ENCODE measurements around the gene NFIL3.
"Not testable (repeated sequence)": the region's sequence is repeated elsewhere in the genome, so short reads cannot be mapped to it uniquely, and the experiment has no call there.

The NFIL3 gene

DNA sequence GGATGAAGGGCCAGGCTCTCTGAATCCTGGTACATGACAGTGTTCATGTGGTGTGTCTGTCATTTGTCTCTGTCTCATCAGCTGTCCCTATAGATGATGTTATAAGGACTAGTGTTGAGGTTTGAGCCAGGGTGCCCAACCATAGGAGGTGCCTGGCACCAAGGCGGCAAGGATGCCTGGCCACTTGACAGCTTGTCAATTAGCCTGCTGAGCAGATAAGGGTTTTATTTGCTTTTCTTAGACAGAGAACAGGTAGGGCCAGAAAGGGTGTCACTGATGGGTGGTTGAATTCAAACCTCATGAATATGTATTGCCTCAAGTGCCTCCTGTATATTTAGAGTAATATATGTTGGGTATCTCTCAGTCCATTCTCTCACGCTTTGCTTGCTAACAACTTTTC is 31.8 kb downstream of the NFIL3 start:
- DNase-seq, result no peak

DNA sequence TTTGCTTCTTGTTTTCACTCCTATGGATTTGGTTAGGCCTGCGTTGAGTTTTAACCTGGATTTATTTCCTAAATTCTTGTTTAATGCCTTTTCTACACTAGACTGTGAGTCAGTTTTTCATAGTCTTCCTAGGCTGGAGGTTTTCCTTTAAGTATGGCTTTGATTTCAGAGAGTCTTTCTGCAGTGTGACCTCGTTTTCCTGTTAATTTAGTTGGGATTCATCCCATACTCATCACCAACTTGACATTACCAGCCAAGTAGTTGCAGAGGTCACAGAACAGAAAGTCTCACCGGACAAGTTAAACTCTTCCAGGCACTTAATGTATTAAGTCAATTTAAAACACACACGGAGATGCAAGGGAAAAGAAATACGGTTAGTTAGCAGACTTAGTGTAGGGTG is 32.2 kb downstream of the NFIL3 start:
- no peak for DNase-seq

DNA sequence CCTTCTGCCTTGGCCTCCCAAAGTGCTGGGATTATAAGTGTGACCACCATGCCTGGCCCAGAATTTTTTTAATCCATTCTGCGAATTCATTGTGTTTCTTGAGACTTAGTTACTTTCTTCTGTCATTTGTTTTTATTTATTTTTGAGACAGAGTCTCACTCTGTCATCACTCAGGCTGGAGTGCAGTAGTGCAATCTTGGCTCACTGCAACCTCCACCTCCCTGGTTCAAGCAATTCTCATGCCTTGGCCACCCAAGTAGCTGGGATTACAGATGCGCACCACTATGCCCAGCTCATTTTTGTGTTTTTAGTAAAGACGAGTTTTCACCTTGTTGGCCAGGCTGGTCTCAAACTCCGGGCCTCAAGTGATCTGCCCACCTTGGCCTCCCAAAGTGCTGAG is 33.9 kb downstream of the NFIL3 start:
- not testable (repeated sequence) for DNase-seq

DNA sequence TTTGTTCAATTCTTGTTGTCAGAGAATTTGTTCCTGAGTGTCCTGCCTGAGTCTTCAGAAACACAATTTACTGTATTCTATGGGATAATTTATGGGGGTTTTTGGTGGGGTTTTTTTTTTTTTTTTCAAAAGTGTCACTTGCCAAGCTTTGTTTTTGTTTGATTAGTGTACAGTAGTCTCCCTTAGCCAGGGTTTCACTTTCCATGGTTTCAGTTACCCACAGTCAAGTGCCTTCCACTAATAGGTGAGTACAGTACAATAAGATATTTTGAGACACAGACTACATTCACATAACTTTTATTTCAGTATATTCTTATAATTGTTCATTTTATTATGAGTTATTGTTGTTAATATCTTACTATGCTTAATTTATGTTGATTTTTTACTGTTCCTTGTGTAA is 36.9 kb downstream of the NFIL3 start:
- no peak for DNase-seq

DNA sequence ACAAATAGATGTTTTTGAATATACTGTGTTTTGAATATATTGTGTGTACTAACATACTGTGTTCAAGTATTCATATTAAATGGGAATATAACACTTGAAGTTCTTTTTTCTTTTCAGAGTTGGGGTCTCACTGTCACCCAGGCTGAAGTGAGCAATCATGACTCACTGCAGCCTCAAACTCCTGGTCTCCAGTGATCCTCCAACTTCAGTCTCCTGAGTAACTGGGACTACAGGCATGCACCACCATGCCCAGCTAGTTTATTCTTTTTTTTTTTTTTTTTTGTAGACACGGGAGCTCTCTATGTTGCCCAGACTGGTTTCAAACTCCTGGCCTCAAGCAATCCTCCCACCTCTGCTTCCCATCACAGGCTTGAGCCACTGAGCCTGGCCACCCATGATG is 38.7 kb downstream of the NFIL3 start:
- no peak for DNase-seq

DNA sequence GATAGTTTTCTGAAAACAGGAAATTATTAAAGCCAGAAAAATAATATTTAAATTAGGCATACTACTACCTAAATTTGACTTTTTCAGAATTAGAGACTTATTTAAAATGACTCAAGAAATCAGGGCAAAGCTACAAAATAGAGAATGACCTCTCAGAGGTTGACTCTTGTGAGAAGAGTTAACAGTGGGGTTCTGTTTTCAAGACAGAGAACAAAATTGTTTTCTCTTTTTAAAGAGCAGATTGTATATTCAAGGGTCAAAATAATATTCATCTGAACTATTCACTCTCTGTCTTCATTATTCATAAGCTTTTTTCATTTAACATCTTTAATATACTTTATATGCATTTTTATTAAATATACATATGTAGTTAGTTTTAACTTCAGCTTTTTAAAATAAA is 40.1 kb downstream of the NFIL3 start:
- no peak for DNase-seq

DNA sequence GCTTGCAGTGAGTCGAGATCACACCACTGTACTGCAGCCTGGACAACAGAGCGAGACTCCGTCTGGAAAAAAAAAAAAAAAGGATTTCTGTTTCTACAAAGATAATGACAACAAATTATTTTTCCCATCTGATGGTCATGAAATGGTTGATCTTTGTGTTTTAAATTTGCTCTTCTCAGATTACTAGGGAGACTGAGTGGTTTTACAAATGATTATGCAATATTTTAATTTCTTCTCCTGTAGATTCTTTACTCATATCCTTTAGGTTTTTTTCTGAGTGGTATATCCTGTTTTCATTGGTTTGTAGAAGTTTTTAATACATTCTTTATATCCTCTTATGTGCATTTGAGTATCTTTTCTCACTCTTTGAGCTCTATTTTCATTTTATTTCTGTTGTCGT is 41.3 kb downstream of the NFIL3 start:
- DNase-seq, result no peak

DNA sequence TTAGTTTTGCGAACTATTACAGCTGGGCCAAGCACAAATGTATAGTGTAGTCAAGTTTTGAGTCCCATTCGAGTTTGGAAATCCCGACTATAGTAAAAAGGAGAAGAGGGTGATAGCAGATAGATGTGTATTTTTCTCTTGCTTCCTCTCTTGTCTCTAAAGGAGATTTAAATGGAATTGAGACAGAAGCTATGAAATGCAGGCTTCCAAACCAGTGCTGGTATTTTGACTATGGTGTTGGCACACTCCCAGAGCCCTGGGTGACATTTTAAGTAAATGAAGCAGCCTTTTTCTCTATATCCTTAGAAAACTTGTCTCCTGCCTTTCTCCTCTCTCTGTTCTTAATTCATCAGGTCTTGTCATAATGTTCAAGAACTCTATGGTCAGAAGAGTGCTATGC is 44.2 kb downstream of the NFIL3 start:
- DNase-seq, result no peak

DNA sequence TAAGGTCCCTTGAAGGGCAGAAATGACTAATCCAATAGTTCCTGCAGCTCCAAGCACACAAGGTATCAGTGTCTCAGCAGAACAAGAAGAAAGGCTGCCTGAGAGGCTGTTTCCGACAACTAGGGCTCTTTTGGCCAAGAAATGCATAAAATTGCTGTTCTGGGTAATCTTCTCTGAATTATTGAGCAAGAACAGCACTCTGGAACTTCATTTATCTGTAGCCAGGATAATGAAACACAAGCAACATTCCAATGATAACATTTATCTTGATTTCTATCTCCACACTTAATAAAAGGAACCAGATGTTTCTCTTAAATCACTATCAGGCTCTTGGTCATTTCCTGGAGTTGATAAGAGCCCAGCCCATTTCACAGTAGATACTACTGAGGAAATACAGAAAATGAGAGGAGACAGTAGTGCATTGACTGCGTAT is 44.9 kb downstream of the NFIL3 start:
- DNase-seq, result no peak

DNA sequence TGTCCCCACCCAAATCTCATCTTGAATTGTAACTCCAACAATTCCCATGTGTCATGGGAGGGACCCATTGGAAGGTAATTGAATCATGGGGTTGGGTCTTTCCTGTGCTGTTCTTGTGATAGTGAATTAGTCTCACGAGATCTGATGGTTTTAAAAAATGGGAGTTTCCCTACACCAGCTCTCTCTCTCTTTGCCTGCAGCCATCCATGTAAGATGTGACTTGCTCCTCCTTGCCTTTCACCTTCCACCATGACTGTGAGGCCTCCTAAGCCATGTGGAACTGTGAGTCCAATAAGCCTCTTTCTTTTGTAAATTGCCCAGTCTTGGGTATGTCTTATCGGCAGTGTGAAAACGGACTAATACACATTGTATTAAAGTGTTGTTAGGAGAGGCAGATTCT is 45.6 kb downstream of the NFIL3 start:
- DNase-seq, result not testable (repeated sequence)

DNA sequence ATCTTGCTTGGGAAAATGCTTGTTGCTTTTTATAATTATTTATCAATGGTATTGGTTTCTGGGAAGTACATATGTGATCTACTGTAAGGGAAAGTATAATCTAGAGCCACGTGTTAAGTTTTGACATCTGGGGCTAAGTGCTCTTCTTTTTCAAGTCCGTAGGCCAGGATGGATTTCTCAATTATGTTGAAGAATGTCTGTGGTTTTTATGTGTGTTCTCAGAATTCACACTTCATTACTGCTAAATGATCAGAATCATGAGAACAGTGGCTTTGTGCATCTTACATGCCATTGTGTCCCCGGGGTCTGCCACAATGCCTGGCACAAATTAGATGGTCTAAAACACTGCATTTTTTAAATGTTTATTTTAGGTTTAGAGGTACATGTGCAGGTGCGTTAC is 47.4 kb downstream of the NFIL3 start:
- DNase-seq, result no peak

DNA sequence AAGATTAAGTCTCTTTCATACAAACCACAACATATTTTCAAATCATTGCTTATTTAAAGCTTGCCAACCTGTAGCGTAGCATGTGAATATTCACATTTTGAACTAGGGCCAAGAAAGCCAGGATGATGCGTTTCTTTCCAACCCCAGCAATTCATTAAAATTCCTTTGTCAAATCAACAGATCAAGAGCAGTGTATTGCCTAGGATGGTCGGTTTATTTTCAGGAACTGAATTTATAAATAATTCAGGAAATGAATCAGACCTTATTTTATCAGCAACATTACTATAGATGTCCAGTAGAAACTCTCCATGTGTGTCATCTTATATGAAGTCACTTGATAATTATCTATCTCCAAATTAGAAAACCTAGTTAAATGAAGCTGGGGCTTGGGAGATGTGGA is 48.7 kb downstream of the NFIL3 start:
- no peak for DNase-seq

DNA sequence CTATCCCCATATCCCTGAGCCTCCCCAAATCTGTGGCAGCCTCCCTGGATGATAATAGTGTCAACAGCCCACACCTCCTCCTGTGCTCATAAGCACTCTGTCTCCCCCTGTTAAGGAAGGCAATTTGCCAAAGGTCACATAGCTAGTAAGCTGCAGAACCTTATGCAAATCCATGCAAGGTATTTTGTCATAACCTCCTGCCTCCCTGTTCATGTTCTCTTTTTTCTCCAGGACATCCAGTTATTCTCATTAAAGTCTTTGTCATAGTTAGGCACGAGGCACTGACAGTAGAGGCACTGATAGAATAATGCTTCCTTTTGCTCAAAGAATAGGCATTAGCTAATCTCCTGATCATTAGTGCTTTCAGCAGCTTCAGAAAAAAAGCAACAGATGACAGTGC is 51.7 kb downstream of the NFIL3 start:
- no peak for DNase-seq

DNA sequence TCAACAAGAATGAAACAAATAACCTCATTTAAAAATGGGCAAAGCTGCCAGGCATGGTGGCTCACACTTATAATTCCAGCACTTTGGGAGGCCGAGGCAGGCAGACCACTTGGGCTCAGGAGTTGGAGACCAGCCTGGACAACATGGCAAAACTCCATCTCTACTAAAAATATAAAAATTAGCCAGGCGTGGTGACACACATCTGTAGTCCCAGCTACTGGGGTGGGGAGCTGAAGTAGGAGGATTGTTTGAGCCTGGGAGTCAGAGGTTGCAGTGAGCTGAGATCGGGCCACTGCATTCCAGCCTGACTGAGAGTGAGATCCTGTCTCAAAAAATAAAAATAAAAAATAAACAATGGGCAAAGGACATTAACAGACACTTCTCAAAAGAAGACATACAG is 53.6 kb downstream of the NFIL3 start:
- not testable (repeated sequence) for DNase-seq

DNA sequence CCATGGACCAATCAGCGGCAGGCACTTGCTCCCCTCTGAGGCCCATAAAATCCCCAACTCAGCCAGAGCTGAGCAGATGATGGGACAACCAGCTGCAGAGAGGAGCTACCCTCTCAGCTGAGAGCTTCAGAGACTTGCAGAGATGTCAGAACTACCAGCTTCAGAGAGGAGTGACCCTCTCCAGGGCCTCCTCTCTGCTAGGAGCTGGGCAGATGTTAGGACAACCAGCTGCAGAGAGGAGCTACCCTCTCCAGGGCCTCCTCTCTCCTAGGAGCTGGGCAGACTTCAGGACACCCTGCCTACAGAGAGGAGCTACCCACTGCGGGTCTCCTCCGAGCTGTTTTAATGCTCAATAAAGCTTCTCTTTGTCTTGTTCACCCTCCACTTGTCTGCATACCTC is 58.9 kb downstream of the NFIL3 start:
- no peak for DNase-seq

DNA sequence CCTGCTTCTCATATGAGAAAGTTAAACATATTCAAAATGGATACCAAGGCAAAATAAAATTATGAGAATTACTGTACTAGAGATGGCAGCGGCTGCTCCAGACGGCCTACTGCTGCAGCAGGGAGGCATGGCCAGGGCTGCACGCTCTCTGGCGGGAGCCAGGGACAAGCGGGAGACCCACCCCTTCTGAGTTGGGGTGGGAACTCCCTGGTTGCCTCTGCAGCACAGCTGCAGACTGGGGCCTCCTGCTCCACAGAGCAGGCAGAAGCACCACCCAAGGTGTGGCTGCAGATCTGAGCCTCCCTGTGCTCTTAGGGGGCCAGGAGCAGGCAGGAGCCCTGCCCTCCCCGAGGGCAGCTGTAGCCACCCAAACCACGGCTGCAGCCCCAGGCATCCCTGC is 59.6 kb downstream of the NFIL3 start:
- no peak for DNase-seq

DNA sequence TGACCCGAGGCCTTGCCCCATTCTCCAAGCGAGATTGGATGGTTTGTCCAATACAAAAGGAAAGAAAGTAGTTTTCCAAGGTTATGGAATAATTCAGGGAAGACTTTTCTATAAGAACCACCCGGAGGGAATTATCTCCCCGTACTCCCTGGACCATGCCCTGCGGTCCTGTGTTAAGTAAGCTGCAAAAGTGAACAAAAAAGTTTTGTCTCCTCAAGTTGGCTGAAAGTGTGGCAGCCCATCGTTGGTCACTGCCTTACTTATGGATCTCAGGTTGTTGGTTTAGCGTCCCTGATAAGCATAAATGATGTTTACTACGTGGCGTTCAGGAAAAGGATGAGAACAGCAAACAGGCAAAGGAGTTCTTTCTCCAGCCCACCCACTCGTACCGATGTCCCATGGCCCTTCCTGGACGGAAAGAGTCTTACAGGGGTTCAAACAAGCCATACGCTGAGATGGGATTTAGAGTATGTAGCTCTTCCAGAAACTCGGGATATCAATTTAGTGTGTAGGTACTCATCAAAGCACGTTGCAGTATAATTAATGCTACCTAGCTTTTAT is 61.5 kb downstream of the NFIL3 start:
- DNase-seq, result no peak

DNA sequence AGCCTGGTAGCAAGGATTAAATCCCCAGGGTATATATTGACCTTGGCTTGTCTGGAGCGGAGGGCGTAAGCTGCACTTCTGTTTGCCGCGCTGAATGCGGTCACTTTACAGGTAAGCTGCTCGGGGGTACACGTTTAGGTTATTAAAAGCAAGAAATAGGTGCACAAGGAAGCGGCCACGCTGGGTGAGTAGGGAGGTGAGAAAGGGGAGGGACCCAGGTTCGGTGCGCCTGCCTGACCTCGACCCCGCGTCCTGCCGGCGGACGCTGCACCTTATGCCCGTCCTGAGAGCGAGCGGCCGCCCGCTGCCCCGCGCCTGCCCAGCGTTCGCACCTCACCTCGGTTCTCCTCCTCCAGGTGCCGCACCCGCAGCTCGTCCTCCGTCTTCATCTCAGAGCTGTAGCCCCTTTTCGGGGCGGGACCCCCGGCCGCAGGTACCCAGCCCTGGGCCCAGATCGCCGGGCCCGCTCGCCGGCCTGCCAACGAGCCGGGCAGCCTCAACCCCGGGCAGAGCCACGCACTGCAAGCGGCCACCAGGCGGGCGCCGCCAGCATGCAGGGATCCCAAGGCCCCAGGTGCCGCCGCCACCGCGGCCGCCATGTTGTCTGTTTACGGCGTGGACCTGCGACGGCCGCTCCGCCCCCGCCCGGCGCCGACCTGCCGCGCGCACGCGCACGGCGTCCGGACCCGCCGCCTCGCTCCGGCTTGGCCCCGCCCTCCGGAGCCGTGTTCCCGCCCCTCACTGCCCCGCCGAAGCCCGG is 62.2 kb downstream of the NFIL3 start, which contains the start of gene AUH:
AUH (minus strand) TSS at position 628 of the 760 bp plus-strand sequence; CDS start at position 599, 29 bp downstream.
- DNase-seq, result peak; percentile 89

DNA sequence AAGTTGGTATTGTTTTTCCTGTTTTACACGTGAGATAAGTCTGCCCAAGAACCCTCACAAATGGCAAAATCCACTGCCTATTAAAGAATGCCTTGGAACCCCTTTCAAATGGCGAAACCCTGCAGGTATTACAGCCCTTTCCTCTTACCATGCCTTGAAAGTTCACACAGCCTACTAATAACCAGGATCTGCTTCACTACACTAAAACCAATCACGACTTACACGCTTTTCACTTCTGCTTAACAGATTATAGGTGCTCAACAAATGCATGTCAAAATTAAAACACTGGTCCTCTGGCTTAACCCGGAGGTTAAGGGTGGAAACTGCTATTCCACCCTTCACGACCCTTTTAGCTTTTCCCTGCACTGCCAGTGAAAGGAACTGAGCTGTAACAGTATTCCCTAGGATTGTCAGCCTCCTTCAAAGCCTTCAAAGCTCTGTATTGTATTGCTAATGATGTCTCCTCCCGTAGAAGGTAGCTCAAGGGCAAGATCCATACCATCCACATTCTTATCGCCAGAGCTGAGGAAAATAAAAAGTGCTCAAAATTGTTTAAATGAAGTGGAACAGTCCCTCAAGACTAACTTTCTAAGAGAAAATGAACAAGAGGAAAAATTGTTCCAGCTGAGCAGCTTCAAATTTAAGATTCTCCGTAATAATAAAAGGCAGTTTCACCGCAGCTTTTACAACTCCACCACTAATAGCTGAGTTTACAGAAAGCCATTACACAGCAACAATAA is 62.9 kb downstream of the NFIL3 start:
- DNase-seq, result no peak

DNA sequence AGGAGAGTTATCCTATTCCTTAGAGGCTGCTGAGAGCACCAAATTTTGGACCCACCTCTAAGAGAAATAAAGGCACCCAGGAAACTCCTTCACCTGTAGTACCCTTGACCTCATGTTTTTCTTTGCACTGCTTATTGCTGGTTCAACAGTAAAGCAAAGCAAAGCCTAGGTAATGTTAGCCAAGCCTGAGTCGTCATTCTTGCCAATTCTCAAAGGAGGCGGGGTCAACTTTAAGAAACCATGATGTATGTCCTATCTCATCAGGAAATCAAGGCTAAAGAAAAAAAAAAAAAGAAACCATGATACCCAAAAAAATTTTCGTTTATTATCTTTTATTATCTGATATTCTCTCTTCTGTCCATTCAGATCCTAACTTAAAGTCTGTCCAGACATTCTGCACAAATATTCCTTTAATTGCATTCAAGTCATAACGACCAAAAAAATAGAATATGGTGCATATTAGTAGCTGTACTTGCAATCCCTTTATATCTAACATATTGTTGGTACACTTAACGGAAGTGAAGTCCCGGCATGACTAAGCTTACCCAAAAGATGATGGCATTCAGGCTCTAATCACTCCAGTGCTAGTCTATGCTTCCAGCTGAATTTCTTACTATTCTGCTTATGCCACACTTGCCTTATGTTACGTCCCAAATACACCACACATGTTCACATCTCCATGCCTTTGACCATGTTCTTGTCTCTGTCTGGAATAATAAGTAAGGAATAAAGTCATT is 63.7 kb downstream of the NFIL3 start:
- DNase-seq, result no peak

DNA sequence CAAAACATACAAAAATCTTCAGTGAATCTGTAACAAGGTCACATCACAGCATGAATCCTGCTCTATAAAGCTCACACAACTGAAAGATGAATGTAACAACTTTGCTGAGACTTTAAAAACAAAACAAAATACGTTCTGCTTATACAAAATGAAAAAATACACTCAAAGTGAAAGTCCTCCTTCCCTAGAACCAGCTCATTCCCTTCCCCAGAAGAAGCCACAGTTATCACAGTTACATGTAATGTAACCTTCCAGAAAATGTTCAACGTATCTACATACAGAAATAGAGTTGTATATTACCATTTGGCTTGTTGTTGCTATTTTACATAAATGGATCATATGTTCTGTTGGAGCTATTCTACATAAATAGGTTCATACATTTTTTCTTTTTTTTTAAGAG is 64.5 kb downstream of the NFIL3 start:
- no peak for DNase-seq

Measured in activated naive CD4-positive, alpha-beta T cell treated with anti-CD3 and anti-CD28 coated beads, Interleukin-2, amount 50 U/mL, for 16 hours (primary cell).